Fibroblast of the aortic adventitia (primary cell): ENCODE measurements around the gene XRCC5. TPM values are rescaled to one million over a fixed set of nuclear protein-coding genes. Genes with fewer than 3 reads are reported as not detected.

Source experiments
- DNase-seq: peaks from one replicate; pipeline ENCODE4 v3.0.0-alpha.2; 2010; ENCODE audit warnings: low read depth
- H3K4me3 ChIP-seq: 2 replicates; pipeline ENCODE4 v1.5.1; 2011; ENCODE audit warnings: low read depth, mild to moderate bottlenecking, control low read depth, low read length, moderate library complexity
- total RNA-seq: library from RNA; depleted of rRNA; stranded (reverse); fragments of >200 nt; gene quantifications from 2 replicates; pipeline ENCODE4 v1.2.3, GENCODE V29; 2012; ENCODE audit warnings: low replicate concordance
- TF ChIP-seq, protein P1 (sequence below): IDR thresholded peaks from 2 replicates; pipeline ENCODE4 v1.5.1; 2011; ENCODE audit warnings: mild to moderate bottlenecking, low read length, control low read depth, inconsistent platforms; ENCODE audit not compliant: insufficient read depth

The XRCC5 gene
- total RNA-seq, 1 donor, result 271 TPM

- TF ChIP-seq, protein P1, sequence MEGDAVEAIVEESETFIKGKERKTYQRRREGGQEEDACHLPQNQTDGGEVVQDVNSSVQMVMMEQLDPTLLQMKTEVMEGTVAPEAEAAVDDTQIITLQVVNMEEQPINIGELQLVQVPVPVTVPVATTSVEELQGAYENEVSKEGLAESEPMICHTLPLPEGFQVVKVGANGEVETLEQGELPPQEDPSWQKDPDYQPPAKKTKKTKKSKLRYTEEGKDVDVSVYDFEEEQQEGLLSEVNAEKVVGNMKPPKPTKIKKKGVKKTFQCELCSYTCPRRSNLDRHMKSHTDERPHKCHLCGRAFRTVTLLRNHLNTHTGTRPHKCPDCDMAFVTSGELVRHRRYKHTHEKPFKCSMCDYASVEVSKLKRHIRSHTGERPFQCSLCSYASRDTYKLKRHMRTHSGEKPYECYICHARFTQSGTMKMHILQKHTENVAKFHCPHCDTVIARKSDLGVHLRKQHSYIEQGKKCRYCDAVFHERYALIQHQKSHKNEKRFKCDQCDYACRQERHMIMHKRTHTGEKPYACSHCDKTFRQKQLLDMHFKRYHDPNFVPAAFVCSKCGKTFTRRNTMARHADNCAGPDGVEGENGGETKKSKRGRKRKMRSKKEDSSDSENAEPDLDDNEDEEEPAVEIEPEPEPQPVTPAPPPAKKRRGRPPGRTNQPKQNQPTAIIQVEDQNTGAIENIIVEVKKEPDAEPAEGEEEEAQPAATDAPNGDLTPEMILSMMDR, result no peak
- no peak overlapping the region for H3K4me3 ChIP-seq
- no peak for DNase-seq
Measured at GRCh38 chr2:216235462-216235861, 126.3 kb downstream of the XRCC5 start.

DNA sequence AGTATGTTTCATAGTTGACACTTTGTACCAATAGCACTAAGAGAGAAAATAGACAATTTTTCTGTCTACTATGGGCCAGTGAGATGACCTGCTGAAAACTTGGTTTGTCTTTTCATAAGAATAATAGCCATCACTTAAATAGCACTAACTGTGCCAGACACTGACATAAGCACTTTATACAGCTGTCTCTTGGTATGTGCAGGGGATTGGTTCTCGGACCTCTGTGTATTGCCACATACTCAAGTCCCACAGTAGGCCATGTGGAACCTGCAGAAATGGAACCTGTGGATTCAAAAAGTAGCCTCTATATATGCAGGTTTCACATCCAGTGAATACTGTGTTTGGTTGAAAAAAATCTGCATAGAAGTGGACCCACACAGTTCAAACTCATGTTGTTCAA lies 126.7 kb downstream of the XRCC5 start:
- no peak overlapping the region for H3K4me3 ChIP-seq

GRCh38 chr2:216236486-216236885 lies 127.3 kb downstream of the XRCC5 start:
- TF ChIP-seq, protein P1, result no peak
- DNase-seq, result no peak
- no peak overlapping the region for H3K4me3 ChIP-seq

More for the DNA sequence above, 126.7 kb downstream of the XRCC5 start:
- DNase-seq, result no peak
- TF ChIP-seq, protein P1, result no peak

GRCh38 chr2:216242365-216242764 lies 133.2 kb downstream of the XRCC5 start:
- TF ChIP-seq, protein P1, result no peak
- no peak for DNase-seq
- no peak overlapping the region for H3K4me3 ChIP-seq

DNA sequence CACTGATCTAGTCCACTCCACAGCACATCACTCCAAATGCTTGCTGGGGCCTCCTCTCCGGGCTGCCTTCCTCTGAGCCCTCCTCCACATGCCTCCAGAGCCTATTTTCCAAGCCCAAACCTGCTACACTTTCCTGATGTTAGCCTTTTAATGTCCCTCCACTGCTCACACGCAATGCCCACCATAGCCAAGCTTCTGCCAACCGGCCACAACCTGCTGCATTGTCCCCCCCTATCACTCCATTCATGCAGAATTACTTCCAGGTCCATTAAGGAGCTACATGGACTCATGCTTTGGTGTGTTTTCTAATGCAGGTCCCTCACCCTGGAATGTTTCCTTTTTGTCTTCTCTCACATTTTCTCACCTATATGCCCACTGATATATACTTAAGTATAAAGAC lies 133.9 kb downstream of the XRCC5 start:
- H3K4me3 ChIP-seq, result no peak overlapping the region
- DNase-seq, result no peak
- TF ChIP-seq, protein P1, result no peak

DNA sequence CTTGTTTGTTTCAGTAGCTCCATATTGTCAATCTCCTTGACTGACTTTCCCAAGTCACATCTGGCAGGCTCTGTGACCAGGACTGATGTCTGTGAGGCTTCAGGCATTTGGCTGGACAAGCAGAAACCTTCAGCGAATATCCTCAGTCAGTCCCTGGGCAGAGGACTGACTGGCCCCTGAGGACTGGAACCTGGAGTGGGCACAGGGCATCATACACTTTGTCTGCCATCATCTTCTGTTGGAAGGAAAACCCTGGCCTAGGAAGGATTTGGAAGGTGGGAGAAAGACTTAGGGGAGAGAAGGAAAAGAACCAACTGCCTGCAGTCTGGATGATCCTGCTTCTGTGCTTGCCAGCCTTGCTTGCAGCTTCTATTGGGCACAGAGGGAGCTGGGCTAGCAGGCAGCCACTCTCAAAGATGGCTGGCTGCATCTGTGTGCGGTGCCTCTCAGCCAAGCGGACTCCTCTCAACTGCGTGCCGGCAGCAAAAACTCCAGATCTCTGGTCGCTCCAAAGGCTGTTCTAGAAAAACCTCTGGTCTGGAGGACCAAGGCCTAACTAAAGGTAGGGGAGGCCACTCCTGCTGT lies 136.3 kb downstream of the XRCC5 start:
- TF ChIP-seq, protein P1, result no peak
- H3K4me3 ChIP-seq, result no peak overlapping the region
- DNase-seq, result no peak

DNA sequence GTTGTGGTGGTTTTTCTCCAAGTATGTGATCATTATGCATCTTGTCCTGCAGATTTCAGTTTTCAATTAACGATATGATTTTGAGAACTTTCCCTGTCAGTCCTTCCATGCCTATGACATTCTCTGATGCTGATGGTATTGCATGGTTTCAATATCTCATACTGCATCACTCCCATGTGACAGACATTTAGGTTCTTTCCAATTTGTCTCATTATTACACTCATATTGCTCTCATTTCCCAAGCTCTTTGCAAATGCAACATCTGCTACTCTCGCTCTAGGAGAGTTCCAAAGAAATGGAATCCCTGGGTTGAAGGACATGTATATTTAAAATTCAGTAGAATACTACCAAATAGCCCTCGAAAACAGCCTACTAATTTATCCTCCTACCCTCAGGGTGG lies 137.6 kb downstream of the XRCC5 start:
- H3K4me3 ChIP-seq, result no peak overlapping the region
- TF ChIP-seq, protein P1, result no peak
- no peak for DNase-seq
